ENCODE results near the gene RAE1.

GRCh38 chr20:57372581-57373350 is 21.7 kb downstream of the RAE1 start:
- TF ChIP-seq TCF7L2 (IDR thresholded peaks at IDR 0.05; ENCODE audit: low read depth, low read length) = no peak
- no peak for TF ChIP-seq CTCF (IDR thresholded peaks at IDR 0.05)
- no peak for TF ChIP-seq POLR2AphosphoS5 (IDR thresholded peaks at IDR 0.05; ENCODE audit: low read depth, low read length)
- TF ChIP-seq SIN3A (IDR thresholded peaks at IDR 0.05; ENCODE audit: borderline replicate concordance, insufficient read depth, low read depth, low read length) = no peak
